ENCODE results near the gene HIGD1A.
A peak's percentile ranks its signal among the peaks of the same experiment; 100 is the strongest.

The HIGD1A gene

DNA sequence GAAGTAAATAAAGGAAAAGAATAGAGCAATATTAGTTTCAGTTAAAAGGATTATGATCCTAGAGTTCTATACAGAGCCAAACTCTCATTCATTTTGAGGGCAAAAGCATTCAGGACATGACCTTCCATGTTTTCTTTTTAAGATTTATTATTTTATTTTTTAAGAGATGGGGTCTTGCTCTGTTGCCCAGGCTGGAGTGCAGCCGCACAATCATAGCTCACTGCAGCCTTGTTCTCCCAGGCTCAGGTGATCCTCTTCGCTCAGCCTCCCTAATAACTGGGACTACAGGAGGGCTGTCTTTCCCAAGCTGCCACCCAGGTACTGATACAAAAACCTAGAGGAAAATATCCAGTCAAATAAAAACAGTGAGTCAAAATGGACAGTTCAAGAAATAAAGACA, 17.7 kb downstream of the HIGD1A start:
- no peak overlapping the region for H3K4me3 ChIP-seq (replicated peaks; ENCODE audit: low read depth, low read length)
- DNase-seq (ENCODE audit: low read depth), result no peak
- TF ChIP-seq, protein P1, sequence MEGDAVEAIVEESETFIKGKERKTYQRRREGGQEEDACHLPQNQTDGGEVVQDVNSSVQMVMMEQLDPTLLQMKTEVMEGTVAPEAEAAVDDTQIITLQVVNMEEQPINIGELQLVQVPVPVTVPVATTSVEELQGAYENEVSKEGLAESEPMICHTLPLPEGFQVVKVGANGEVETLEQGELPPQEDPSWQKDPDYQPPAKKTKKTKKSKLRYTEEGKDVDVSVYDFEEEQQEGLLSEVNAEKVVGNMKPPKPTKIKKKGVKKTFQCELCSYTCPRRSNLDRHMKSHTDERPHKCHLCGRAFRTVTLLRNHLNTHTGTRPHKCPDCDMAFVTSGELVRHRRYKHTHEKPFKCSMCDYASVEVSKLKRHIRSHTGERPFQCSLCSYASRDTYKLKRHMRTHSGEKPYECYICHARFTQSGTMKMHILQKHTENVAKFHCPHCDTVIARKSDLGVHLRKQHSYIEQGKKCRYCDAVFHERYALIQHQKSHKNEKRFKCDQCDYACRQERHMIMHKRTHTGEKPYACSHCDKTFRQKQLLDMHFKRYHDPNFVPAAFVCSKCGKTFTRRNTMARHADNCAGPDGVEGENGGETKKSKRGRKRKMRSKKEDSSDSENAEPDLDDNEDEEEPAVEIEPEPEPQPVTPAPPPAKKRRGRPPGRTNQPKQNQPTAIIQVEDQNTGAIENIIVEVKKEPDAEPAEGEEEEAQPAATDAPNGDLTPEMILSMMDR (IDR thresholded peaks at IDR 0.05; ENCODE audit: low read length, missing control alignments), result no peak

- no peak for DNase-seq (ENCODE audit: low read depth)
- H3K4me3 ChIP-seq (replicated peaks; ENCODE audit: low read depth, low read length), result no peak overlapping the region
- TF ChIP-seq, protein P1 (IDR thresholded peaks at IDR 0.05; ENCODE audit: low read length, missing control alignments), result no peak
Observed at GRCh38 chr3:42786212-42786611, 18.1 kb downstream of the HIGD1A start.

DNA sequence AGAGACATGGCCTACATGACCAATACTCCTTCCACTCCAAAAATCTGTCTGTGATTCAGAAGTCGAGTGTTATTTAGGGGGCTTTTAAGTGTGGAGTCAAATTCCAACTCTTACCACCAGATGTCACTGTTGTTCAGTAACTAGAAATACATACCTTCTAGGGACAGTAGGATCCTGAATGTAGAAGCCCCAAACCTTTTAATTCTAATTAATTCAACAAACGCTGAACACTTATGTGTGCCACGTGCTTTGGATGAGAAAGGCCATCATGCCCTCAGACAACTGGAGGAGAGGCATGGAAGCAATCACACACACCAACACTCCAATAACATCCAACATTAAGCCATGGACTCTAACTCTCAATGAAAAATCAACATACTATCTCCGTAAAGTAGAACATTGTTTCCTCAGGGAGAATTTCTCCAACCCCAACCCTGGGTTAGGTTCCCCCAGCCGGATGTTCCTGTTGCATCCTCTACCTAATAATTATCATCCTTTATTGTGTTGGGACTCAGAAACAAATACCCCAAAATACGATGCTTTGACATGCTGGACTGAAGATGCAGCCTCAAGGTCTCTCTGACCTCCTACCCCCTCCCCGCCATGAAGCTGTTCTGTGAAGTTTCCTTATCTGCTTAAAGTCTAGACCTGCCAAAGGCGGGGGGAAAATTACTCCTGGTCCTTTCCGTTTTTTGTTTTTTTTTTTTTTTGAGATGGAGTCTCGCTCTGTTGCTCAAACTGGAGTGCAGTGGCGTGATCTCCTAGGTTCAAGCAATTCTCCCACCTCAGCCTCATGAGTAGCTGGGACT, 23.2 kb downstream of the HIGD1A start:
- DNase-seq (ENCODE audit: low read depth), result peak; percentile 89
- TF ChIP-seq, protein P1 (IDR thresholded peaks at IDR 0.05; ENCODE audit: low read length, missing control alignments), result peak; percentile 69

DNA sequence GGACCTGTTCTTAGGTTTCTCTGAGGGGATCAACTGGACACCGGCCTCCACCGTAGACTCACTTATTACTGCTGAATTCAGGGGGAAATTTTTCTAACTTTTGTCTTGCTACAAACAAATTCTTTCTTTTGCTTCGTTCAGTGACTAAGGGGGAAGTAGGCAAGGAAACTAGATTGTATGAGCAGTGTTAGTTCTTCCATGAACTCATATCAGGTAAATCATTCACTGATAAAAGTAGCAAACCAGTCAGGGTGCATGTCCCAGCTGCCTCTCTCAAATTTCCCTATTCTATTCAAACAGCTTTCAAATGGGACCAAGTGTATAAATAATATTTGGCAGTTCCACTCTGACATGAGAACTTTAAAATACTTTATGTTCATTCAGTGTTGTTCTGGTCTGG, 23.9 kb downstream of the HIGD1A start:
- DNase-seq (ENCODE audit: low read depth), result no peak
- TF ChIP-seq, protein P1 (IDR thresholded peaks at IDR 0.05; ENCODE audit: low read length, missing control alignments), result no peak
- no peak overlapping the region for H3K4me3 ChIP-seq (replicated peaks; ENCODE audit: low read depth, low read length)

More for the DNA sequence above, 23.2 kb downstream of the HIGD1A start:
- H3K4me3 ChIP-seq (replicated peaks; ENCODE audit: low read depth, low read length), result no peak overlapping the region

GRCh38 chr3:42778644-42779043, 25.6 kb downstream of the HIGD1A start:
- DNase-seq (ENCODE audit: low read depth), result peak; percentile 44
- H3K4me3 ChIP-seq (replicated peaks; ENCODE audit: low read depth, low read length), result no peak overlapping the region
- TF ChIP-seq, protein P1 (IDR thresholded peaks at IDR 0.05; ENCODE audit: low read length, missing control alignments), result no peak

GRCh38 chr3:42773409-42773751, 30.9 kb downstream of the HIGD1A start:
- TF ChIP-seq, protein P1 (IDR thresholded peaks at IDR 0.05; ENCODE audit: low read length, missing control alignments), result no peak
- DNase-seq (ENCODE audit: low read depth), result no peak

More at GRCh38 chr3:42773409-42773751, 30.9 kb downstream of the HIGD1A start:
- H3K4me3 ChIP-seq (replicated peaks; ENCODE audit: low read depth, low read length), result peak overlapping the region; percentile 60
